Vagina (tissue), 2 donors: ENCODE data around the gene PTPRB.

Experiments
- POLR2A ChIP-seq, 2 donors: fragments of 450-650 bp; IDR thresholded peaks; one replicate each; pipeline ENCODE4 v1.6.1; 2017; ENCODE audit warnings: antibody characterized with exemption in 2 of 2, mild to moderate bottlenecking in 2 of 2, moderate library complexity in 2 of 2
- TF ChIP-seq, protein P1 (sequence below), 3 experiments: fragments of 450-650 bp in 2 of 3; fragments of 200-600 bp in 1 of 3; sonication (generic) in 1 of 3; IDR thresholded peaks; one replicate each; pipeline ENCODE4 v1.5.1; 2017 to 2019; ENCODE audit warnings: antibody characterized with exemption in 3 of 3, mild to moderate bottlenecking in 2 of 3, moderate library complexity in 2 of 3

DNA sequence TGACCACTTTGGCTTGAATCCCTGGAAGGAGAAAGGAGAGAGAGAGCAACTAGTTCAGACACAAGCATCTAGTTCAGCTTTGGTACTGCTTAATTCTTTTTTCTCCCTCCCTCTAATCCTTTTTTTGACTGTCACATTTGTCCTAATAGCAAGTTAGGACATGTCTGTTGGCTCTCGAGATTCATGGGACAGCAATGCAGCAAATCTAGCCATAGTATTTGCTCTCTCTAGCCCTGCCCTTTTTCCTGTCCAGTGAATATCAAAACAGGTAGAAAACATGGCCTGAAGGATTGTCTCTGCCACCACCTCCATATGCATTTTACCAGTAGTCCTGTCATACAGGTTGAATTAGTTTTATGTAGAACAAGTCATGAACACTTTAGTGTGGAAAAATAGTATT, 116.4 kb downstream of the PTPRB start:
- TF ChIP-seq, protein P1, sequence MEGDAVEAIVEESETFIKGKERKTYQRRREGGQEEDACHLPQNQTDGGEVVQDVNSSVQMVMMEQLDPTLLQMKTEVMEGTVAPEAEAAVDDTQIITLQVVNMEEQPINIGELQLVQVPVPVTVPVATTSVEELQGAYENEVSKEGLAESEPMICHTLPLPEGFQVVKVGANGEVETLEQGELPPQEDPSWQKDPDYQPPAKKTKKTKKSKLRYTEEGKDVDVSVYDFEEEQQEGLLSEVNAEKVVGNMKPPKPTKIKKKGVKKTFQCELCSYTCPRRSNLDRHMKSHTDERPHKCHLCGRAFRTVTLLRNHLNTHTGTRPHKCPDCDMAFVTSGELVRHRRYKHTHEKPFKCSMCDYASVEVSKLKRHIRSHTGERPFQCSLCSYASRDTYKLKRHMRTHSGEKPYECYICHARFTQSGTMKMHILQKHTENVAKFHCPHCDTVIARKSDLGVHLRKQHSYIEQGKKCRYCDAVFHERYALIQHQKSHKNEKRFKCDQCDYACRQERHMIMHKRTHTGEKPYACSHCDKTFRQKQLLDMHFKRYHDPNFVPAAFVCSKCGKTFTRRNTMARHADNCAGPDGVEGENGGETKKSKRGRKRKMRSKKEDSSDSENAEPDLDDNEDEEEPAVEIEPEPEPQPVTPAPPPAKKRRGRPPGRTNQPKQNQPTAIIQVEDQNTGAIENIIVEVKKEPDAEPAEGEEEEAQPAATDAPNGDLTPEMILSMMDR (IDR thresholded peaks at IDR 0.05) = no peak
- TF ChIP-seq POLR2A (IDR thresholded peaks at IDR 0.05) = no peak
